ENCODE data around the gene IL34.

The IL34 gene

GRCh38 chr16:70660672-70661350 is 14.5 kb downstream of the IL34 start:
- TF ChIP-seq POLR2AphosphoS5 (IDR thresholded peaks at IDR 0.05; ENCODE audit: borderline replicate concordance, low read depth, low read length): no peak
- no peak for TF ChIP-seq FOXP2 (optimal IDR thresholded peaks at IDR 0.05; ENCODE audit: control extremely low read depth, extremely low read length, insufficient read depth)
- TF ChIP-seq EZH2 (IDR thresholded peaks at IDR 0.05): no peak
- no peaks in the 10 kb centered on the region for H3K9me3 ChIP-seq (ENCODE audit: low read depth, low read length)
- no peaks in the 10 kb centered on the region; the same call in 1 of the 2 replicates for H3K36me3 ChIP-seq (ENCODE audit: insufficient read depth, low read length)
- DNase-seq (ENCODE audit: low read depth, low spot score): no peak
- H3K27ac ChIP-seq: no peak overlapping the region
- no peak overlapping the region for H3K9ac ChIP-seq (ENCODE audit: insufficient read length)
- H3K4me3 ChIP-seq: no peak overlapping the region

GRCh38 chr16:70661534-70661917 is 15.2 kb downstream of the IL34 start:
- Histone ChIP-seq H3K9ac (ENCODE audit: insufficient read length) (no peak overlapping the region), H3K4me3 (no peak overlapping the region), H3K9me3 (ENCODE audit: low read depth, low read length) (no peaks in the 10 kb centered on the region), H3K27ac (no peak overlapping the region), H3K36me3 (ENCODE audit: insufficient read depth, low read length) (peaks cover under 1% of the 10 kb centered on the region; the same call in 1 of the 2 replicates)
- DNase-seq (ENCODE audit: low read depth, low spot score): no peak
- TF ChIP-seq EZH2 (IDR thresholded peaks at IDR 0.05) (no peak), FOXP2 (optimal IDR thresholded peaks at IDR 0.05; ENCODE audit: control extremely low read depth, extremely low read length, insufficient read depth) (no peak), POLR2AphosphoS5 (IDR thresholded peaks at IDR 0.05; ENCODE audit: borderline replicate concordance, low read depth, low read length) (no peak)

- Histone ChIP-seq H3K36me3 (ENCODE audit: insufficient read depth, low read length) (peaks cover 5% of the 10 kb centered on the region; the same call in 1 of the 2 replicates), H3K4me3 (no peak overlapping the region), H3K9ac (ENCODE audit: insufficient read length) (no peak overlapping the region), H3K9me3 (ENCODE audit: low read depth, low read length) (no peaks in the 10 kb centered on the region), H3K27ac (no peak overlapping the region)
- no peak for DNase-seq (ENCODE audit: low read depth, low spot score)
- TF ChIP-seq FOXP2 (optimal IDR thresholded peaks at IDR 0.05; ENCODE audit: control extremely low read depth, extremely low read length, insufficient read depth) (no peak), POLR2AphosphoS5 (IDR thresholded peaks at IDR 0.05; ENCODE audit: borderline replicate concordance, low read depth, low read length) (no peak), EZH2 (IDR thresholded peaks at IDR 0.05) (no peak)
Measured at GRCh38 chr16:70661918-70662641, 15.7 kb downstream of the IL34 start.

- H3K4me3 ChIP-seq: no peak overlapping the region
- TF ChIP-seq EZH2 (IDR thresholded peaks at IDR 0.05) (no peak), POLR2AphosphoS5 (IDR thresholded peaks at IDR 0.05; ENCODE audit: borderline replicate concordance, low read depth, low read length) (no peak), FOXP2 (optimal IDR thresholded peaks at IDR 0.05; ENCODE audit: control extremely low read depth, extremely low read length, insufficient read depth) (no peak)
- peaks cover 5% of the 10 kb centered on the region; the same call in 1 of the 2 replicates for H3K36me3 ChIP-seq (ENCODE audit: insufficient read depth, low read length)
- H3K9ac ChIP-seq (ENCODE audit: insufficient read length): no peak overlapping the region
- no peaks in the 10 kb centered on the region for H3K9me3 ChIP-seq (ENCODE audit: low read depth, low read length)
- H3K27ac ChIP-seq: no peak overlapping the region
- no peak for DNase-seq (ENCODE audit: low read depth, low spot score)
Measured at GRCh38 chr16:70662991-70663523, 16.7 kb downstream of the IL34 start.

- Histone ChIP-seq H3K36me3 (ENCODE audit: insufficient read depth, low read length) (peaks cover 8% of the 10 kb centered on the region; the same call in 1 of the 2 replicates), H3K9me3 (ENCODE audit: low read depth, low read length) (no peaks in the 10 kb centered on the region), H3K9ac (ENCODE audit: insufficient read length) (no peak overlapping the region), H3K27ac (no peak overlapping the region), H3K4me3 (no peak overlapping the region)
- no peak for DNase-seq (ENCODE audit: low read depth, low spot score)
- no peak for TF ChIP-seq FOXP2 (optimal IDR thresholded peaks at IDR 0.05; ENCODE audit: control extremely low read depth, extremely low read length, insufficient read depth)
- TF ChIP-seq POLR2AphosphoS5 (IDR thresholded peaks at IDR 0.05; ENCODE audit: borderline replicate concordance, low read depth, low read length): no peak
- no peak for TF ChIP-seq EZH2 (IDR thresholded peaks at IDR 0.05)
Measured at GRCh38 chr16:70663524-70664324, 17.4 kb downstream of the IL34 start.

GRCh38 chr16:70664325-70665112 is 18.2 kb downstream of the IL34 start:
- Histone ChIP-seq H3K36me3 (ENCODE audit: insufficient read depth, low read length) (peaks cover 16% of the 10 kb centered on the region; the same call in 1 of the 2 replicates), H3K27ac (no peak overlapping the region), H3K4me3 (no peak overlapping the region), H3K9ac (ENCODE audit: insufficient read length) (no peak overlapping the region), H3K9me3 (ENCODE audit: low read depth, low read length) (no peaks in the 10 kb centered on the region)
- DNase-seq (ENCODE audit: low read depth, low spot score): no peak
- TF ChIP-seq POLR2AphosphoS5 (IDR thresholded peaks at IDR 0.05; ENCODE audit: borderline replicate concordance, low read depth, low read length) (no peak), EZH2 (IDR thresholded peaks at IDR 0.05) (no peak), FOXP2 (optimal IDR thresholded peaks at IDR 0.05; ENCODE audit: control extremely low read depth, extremely low read length, insufficient read depth) (no peak)

- TF ChIP-seq POLR2AphosphoS5 (IDR thresholded peaks at IDR 0.05; ENCODE audit: borderline replicate concordance, low read depth, low read length) (no peak), FOXP2 (optimal IDR thresholded peaks at IDR 0.05; ENCODE audit: control extremely low read depth, extremely low read length, insufficient read depth) (no peak), EZH2 (IDR thresholded peaks at IDR 0.05) (no peak)
- Histone ChIP-seq H3K9ac (ENCODE audit: insufficient read length) (no peak overlapping the region), H3K36me3 (ENCODE audit: insufficient read depth, low read length) (peaks cover 22% of the 10 kb centered on the region), H3K27ac (no peak overlapping the region), H3K4me3 (no peak overlapping the region), H3K9me3 (ENCODE audit: low read depth, low read length) (no peaks in the 10 kb centered on the region)
- DNase-seq (ENCODE audit: low read depth, low spot score): no peak
Measured at GRCh38 chr16:70665113-70665694, 18.8 kb downstream of the IL34 start.
